GDM1 (cell line): ENCODE data around the gene BRSK2.

Experiments used
- DNase-seq: peaks from one replicate; lab custom pipeline; 2025; lab: John Stamatoyannopoulos, UW

BRSK2 gene

GRCh38 chr11:1438261-1438966 is 48.7 kb downstream of the BRSK2 start:
- DNase-seq: no peak

- no peak for DNase-seq
These were observed 49.2 kb downstream of the BRSK2 start for GRCh38 chr11:1438967-1439330.

- DNase-seq: no peak
These were observed 49.6 kb downstream of the BRSK2 start for GRCh38 chr11:1439341-1439740.

- no peak for DNase-seq
These were observed 50.3 kb downstream of the BRSK2 start for GRCh38 chr11:1440066-1440465.

- no peak for DNase-seq
These were observed 50.8 kb downstream of the BRSK2 start for GRCh38 chr11:1440496-1440895.

GRCh38 chr11:1442163-1442562 is 52.4 kb downstream of the BRSK2 start:
- no peak for DNase-seq

GRCh38 chr11:1442807-1443366 is 53.2 kb downstream of the BRSK2 start:
- DNase-seq: no peak

GRCh38 chr11:1443737-1444136 is 54.0 kb downstream of the BRSK2 start:
- no peak for DNase-seq

- DNase-seq: no peak
These were observed 54.6 kb downstream of the BRSK2 start for GRCh38 chr11:1444321-1444720.

- no peak for DNase-seq
These were observed 55.2 kb downstream of the BRSK2 start for GRCh38 chr11:1444823-1445422.

GRCh38 chr11:1445741-1446445 is 56.2 kb downstream of the BRSK2 start:
- no peak for DNase-seq

GRCh38 chr11:1446623-1447022 is 56.9 kb downstream of the BRSK2 start:
- no peak for DNase-seq

- no peak for DNase-seq
These were observed 58.4 kb downstream of the BRSK2 start for GRCh38 chr11:1447845-1448825.

GRCh38 chr11:1448882-1449281 is 59.1 kb downstream of the BRSK2 start:
- DNase-seq: no peak

- DNase-seq: no peak
These were observed 59.9 kb downstream of the BRSK2 start for GRCh38 chr11:1449490-1450243.

- no peak for DNase-seq
These were observed 60.7 kb downstream of the BRSK2 start for GRCh38 chr11:1450344-1450875.

- no peak for DNase-seq
These were observed 61.4 kb downstream of the BRSK2 start for GRCh38 chr11:1450949-1451710.

GRCh38 chr11:1451781-1452470 is 62.2 kb downstream of the BRSK2 start:
- DNase-seq: no peak

GRCh38 chr11:1452744-1453143 is 63.0 kb downstream of the BRSK2 start:
- no peak for DNase-seq
